NCI-H510A (cell line): Measurements from ENCODE around the gene STX8.

Source experiments
- DNase-seq: peaks from one replicate; lab custom pipeline; 2025; lab: John Stamatoyannopoulos, UW

Gene STX8

GRCh38 chr17:9443811-9444210, 131.8 kb downstream of the STX8 start:
- no peak for DNase-seq

- no peak for DNase-seq
Measured at GRCh38 chr17:9439851-9440250, 135.8 kb downstream of the STX8 start.

DNA sequence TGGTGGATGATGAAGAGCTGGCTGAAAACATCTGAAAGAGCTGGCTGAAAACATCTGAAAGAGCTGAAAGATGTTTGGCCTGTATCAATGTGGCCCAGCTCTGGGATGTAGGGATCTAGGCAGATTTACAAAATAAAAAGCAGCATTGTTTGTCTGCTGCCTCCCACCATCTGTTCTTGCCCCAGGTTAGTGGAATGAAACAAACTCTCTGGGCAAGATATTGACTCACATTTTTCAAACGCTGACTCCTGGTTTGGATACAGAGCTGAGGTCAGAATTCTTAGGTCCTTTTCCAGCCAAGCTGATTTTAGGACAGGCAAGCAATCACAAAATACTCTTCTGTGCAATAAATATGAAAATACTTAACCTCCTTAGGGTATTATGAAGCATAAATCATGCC, 139.0 kb downstream of the STX8 start:
- DNase-seq = no peak

GRCh38 chr17:9435165-9435564, 140.5 kb downstream of the STX8 start:
- no peak for DNase-seq

GRCh38 chr17:9434642-9435057, 141.0 kb downstream of the STX8 start:
- DNase-seq = no peak

DNA sequence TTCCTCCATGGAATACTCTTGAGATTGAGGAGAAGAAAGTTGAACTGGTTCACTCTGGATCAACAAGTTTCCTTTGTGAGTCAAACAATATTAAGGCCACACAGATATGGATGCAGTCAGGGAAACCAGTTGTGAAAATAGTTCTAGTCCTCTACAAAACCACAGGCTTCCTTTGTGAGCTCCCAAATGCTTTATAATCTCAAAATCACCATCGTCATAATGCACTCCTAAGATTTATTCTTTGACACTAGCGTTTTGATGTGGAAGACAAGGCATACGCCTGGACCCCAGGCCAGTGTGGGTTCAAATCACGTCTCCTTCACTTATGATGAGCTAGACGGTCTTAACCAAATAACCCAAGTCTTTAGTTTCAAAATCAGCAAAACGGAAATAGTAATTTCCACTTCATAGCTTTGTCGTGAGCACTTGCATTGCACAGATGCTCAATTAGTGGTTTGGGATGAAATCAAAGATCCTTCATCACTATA, 142.6 kb downstream of the STX8 start:
- DNase-seq = no peak

- DNase-seq = no peak
Measured at GRCh38 chr17:9432134-9432885, 143.3 kb downstream of the STX8 start.

- no peak for DNase-seq
Measured at GRCh38 chr17:9431620-9432019, 144.0 kb downstream of the STX8 start.

GRCh38 chr17:9427465-9428315, 147.9 kb downstream of the STX8 start:
- no peak for DNase-seq

- no peak for DNase-seq
Measured at GRCh38 chr17:9424071-9424640, 151.5 kb downstream of the STX8 start.

GRCh38 chr17:9421525-9421924, 154.1 kb downstream of the STX8 start:
- DNase-seq = no peak

DNA sequence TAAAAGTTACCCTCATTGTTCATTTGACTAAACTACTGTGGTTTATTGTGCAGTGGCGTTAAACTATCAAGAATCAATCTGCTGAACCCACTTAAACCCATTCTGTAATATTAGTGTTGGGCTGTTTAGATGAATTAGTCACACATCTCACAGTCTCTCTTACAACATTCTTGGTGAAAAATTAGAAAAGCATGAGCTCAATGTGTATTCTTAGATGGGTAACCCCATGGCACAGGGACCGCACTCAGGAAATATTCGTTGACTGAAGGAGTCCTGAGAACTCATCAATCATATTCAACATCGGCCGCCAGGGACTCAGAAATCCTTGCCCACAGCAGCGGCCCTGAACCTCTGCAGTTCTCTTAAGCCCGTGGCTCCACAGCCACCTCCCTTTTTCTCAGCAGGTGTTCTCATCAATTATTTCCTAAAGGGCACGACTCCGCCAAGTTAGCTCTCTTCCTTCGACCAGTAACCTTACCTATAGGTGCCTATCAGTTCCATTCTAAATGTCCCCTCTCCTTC, 155.6 kb downstream of the STX8 start:
- no peak for DNase-seq

- no peak for DNase-seq
Measured at GRCh38 chr17:9414471-9414870, 161.1 kb downstream of the STX8 start.

DNA sequence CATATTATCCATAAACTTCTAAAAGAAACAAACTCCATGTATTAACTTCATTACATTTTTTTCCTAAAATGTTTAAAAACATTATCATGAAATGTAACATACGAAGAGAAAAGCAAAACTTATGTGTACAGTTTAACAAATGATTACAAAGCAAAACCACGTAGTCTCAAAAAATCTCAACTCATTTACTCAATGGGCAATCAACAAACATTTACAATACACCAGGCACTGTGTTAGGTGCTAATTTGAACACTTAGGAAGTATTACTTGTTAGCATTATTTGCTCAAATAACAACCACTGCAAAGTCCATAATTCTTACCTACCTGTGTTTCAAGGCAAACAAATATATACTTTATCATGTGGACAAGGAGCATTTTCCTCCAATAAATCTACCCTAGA, 164.9 kb downstream of the STX8 start:
- no peak for DNase-seq

- DNase-seq = no peak
Measured at GRCh38 chr17:9410301-9410700, 165.3 kb downstream of the STX8 start.

GRCh38 chr17:9409878-9410277, 165.7 kb downstream of the STX8 start:
- no peak for DNase-seq

- no peak for DNase-seq
Measured at GRCh38 chr17:9408868-9409829, 166.5 kb downstream of the STX8 start.

GRCh38 chr17:9408381-9408780, 167.2 kb downstream of the STX8 start:
- DNase-seq = no peak

- no peak for DNase-seq
Measured at GRCh38 chr17:9406046-9406606, 169.5 kb downstream of the STX8 start.

GRCh38 chr17:9403257-9403656, 172.4 kb downstream of the STX8 start:
- DNase-seq = no peak

- DNase-seq = no peak
Measured at GRCh38 chr17:9402590-9403199, 172.9 kb downstream of the STX8 start.
